HAP-1 (cell line): ENCODE results near the gene OBI1.
A peak's percentile ranks its signal among the peaks of the same experiment; 100 is the strongest.

Experiments
- DNase-seq, 2 experiments: peaks; one replicate each; pipeline ENCODE4 v3.0.0-alpha.2; 2016 to 2020; ENCODE audit warnings: low spot score in 2 of 2
- H3K27me3 ChIP-seq: fragments of 250-450 bp; sonication (Bioruptor Pico); 2 replicates; pipeline ENCODE4 v1.5.1; 2020; ENCODE audit warnings: low read depth, mild to moderate bottlenecking, moderate library complexity
- H3K36me3 ChIP-seq: fragments of 250-450 bp; sonication (Bioruptor Pico); replicated peaks from 2 replicates; pipeline ENCODE4 v1.5.1; 2020; ENCODE audit warnings: mild to moderate bottlenecking
- H3K4me1 ChIP-seq: fragments of 250-450 bp; sonication (Bioruptor Pico); 2 replicates; pipeline ENCODE4 v1.5.1; 2020; ENCODE audit warnings: mild to moderate bottlenecking
- H3K4me3 ChIP-seq: fragments of 250-450 bp; sonication (Bioruptor Pico); 2 replicates; pipeline ENCODE4 v1.5.1; 2020; ENCODE audit warnings: mild to moderate bottlenecking, moderate library complexity
- H3K9me3 ChIP-seq: fragments of 250-450 bp; sonication (Bioruptor Pico); 2 replicates; pipeline ENCODE4 v1.5.1; 2020; ENCODE audit warnings: mild to moderate bottlenecking, moderate library complexity
- in situ Hi-C: fragments of 300-500 bp; cut with MboI; formaldehyde crosslinking; loops from 3 replicates; pipeline ENCODE4 v1.14.3; 2020; ENCODE audit warnings: low sequenced_read_pairs, inconsistent platforms, mixed read lengths

Gene OBI1

GRCh38 chr13:78596736-78597601 is 62.0 kb downstream of the OBI1 start:
- Histone ChIP-seq H3K36me3 (no peaks in the 10 kb centered on the region), H3K9me3 (no peaks in the 10 kb centered on the region), H3K27me3 (peaks cover 61% of the 10 kb centered on the region), H3K4me1 (no peaks in the 10 kb centered on the region), H3K4me3 (no peak overlapping the region)
- in situ Hi-C loops: no loop called here
- DNase-seq: no peak

GRCh38 chr13:78596399-78596735 is 62.6 kb downstream of the OBI1 start:
- Histone ChIP-seq H3K9me3 (no peaks in the 10 kb centered on the region), H3K4me3 (no peak overlapping the region), H3K4me1 (no peaks in the 10 kb centered on the region), H3K27me3 (peaks cover 63% of the 10 kb centered on the region), H3K36me3 (no peaks in the 10 kb centered on the region)
- DNase-seq: no peak
- in situ Hi-C loops: no loop called here

DNA sequence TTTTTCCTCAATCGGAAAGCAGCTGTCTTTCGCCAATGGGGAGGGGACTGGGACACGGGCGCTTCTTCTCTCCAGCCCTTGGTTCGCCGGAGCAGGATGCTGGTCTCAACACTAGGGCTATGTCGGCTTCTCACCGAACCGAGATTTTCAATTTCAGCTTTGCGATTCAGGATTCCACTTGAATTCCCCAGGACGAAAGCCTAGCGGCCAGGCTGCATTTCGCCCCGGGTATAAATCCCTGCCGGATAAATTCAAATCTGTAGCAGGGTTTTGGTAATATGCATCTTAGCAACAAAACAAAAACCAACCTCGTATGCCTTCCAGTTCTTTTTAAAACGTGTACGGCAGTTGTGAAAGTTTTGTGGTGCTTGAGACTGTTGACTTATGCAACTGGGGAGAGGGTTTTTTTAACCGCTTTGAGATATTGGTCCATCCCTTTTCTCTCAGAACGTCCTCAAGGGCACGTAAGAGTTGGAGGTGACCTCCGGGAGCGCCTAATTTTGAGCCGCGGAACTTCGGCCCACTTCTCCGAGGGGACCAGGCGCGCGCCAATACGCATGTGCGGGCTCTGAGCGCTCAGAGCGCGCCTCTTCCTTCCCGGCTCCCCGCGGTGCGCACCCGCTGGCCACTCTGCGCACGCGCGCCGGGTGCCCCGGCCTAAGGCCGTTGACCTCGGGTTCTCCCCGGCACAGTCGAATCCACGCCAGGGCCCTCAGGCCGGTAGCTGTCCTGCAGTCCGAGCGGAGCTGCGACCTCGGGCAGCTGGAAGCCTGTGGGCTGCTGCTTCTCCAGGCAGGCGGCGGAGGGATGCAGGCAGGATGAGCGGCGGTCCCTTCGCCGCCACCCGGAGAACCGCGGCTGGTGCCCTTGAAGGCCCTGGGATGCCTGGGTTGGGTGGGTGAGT is 63.2 kb downstream of the OBI1 start:
- H3K4me1 ChIP-seq: no peaks in the 10 kb centered on the region
- H3K4me3 ChIP-seq: no peak overlapping the region
- no peaks in the 10 kb centered on the region for H3K9me3 ChIP-seq
- peaks cover 63% of the 10 kb centered on the region for H3K27me3 ChIP-seq
- DNase-seq: no peak
- no peaks in the 10 kb centered on the region for H3K36me3 ChIP-seq
- in situ Hi-C loops: no loop called here

- Histone ChIP-seq H3K27me3 (peaks cover 63% of the 10 kb centered on the region), H3K36me3 (no peaks in the 10 kb centered on the region), H3K4me1 (no peaks in the 10 kb centered on the region), H3K4me3 (no peak overlapping the region), H3K9me3 (no peaks in the 10 kb centered on the region)
- in situ Hi-C loops: no loop called here
- no peak for DNase-seq
These were observed 64.4 kb downstream of the OBI1 start for GRCh38 chr13:78594456-78594975.

DNA sequence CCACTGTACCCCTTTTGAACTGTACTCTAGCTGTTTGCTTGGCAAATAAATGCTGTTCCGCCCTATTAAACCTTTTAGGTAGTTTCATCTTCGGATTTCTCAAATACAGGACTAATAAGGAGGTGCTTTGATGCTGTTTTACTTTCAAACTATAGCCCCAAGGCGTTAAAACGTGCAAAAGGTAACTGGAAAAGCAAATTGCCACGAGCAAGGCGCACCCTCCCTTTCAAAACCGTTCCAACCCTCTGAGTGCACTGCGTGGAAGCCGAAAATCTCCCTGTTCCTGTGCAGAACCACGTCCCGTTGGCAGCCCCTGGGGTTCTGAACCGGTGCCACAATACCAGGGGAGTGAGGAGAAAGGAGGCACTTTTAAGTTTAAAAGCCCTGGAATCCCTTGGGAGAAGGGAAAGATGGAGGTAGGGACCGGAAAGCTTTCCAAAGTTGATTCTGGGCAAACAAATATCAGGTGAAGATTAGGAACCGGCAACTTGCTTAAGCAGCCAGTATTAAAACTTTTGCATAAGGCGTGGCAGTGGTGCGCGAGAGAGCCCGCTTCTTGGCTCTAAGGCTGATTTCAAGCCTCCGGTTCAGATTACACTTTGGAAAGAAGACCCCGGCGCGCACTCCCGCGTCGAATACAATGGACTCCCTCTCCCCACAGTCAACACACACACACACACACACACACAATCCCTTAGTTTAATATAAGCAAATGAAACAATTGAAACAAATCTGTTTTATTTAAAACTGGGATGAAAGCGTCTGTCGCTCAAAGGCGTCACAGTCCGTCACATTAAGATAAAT is 65.1 kb downstream of the OBI1 start:
- Histone ChIP-seq H3K9me3 (no peaks in the 10 kb centered on the region), H3K4me1 (no peaks in the 10 kb centered on the region), H3K27me3 (peaks cover 65% of the 10 kb centered on the region), H3K36me3 (no peaks in the 10 kb centered on the region), H3K4me3 (no peak overlapping the region)
- in situ Hi-C loops: no loop called here
- no peak for DNase-seq

DNA sequence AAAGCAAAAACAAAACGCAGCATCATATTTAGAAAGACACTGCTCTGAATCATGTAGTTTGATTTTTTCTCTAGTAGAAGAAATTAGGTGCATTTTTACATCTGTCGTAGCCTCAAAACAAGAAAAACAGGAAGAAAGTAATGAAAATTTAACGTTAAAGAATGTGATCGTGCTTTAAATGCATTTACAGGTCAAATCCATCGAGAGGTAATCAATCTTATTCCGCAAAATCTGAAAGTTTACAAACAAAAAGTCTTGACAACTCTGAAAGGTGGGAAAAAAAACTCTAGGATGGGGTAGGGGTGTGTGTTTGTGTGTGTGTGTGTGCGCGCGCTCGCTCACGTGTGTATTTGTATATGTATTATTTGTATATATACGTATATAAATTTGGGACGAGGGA is 65.8 kb downstream of the OBI1 start:
- Histone ChIP-seq H3K4me3 (no peak overlapping the region), H3K36me3 (no peaks in the 10 kb centered on the region), H3K27me3 (peaks cover 63% of the 10 kb centered on the region), H3K4me1 (no peaks in the 10 kb centered on the region), H3K9me3 (no peaks in the 10 kb centered on the region)
- DNase-seq: no peak
- in situ Hi-C loops: no loop called here

DNA sequence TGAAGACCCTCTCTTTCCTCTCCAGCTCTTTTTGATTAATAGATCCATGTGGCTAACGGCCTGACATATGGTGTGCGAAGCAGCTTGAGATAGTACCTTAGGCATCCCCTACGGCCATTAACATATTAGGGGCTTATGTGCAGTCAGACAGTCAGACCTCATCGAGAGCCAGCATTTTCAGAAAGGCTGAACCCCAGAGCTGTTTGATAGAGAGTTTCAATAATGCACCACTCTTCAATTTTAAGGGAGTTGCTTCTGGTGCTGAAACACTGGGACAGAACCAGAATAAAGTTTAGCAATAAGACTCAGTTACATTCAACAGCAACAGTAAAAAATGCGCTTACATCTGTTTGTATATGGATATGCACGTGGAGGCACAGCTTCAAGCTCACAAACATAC is 66.4 kb downstream of the OBI1 start:
- no peaks in the 10 kb centered on the region for H3K4me1 ChIP-seq
- H3K4me3 ChIP-seq: no peak overlapping the region
- no peaks in the 10 kb centered on the region for H3K9me3 ChIP-seq
- H3K27me3 ChIP-seq: peaks cover 61% of the 10 kb centered on the region
- in situ Hi-C loops: no loop called here
- no peaks in the 10 kb centered on the region for H3K36me3 ChIP-seq
- no peak for DNase-seq

DNA sequence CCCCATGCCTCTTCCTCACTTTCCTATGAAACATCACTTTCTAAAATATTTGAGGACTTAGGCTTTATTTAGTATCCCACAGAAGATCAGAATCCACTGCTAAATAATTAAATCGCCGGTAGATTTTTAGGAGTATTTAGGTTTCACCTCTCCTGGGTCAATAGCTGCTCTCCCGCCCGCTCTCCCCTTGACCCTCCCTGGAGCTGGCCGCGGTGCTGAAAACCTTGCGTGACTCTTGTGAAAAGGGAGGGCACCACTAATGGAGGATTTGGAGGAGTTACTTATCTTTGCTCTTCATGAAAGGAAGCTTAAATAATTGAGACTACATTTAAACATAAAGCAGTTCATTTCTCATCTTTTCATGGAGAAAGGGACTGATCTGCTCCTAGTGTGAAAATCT is 69.7 kb downstream of the OBI1 start:
- Histone ChIP-seq H3K36me3 (no peaks in the 10 kb centered on the region), H3K4me1 (no peaks in the 10 kb centered on the region), H3K9me3 (no peaks in the 10 kb centered on the region), H3K4me3 (no peak overlapping the region), H3K27me3 (peaks cover 27% of the 10 kb centered on the region)
- in situ Hi-C loops: no loop called here
- DNase-seq: peak; percentile 28 to 82

- Histone ChIP-seq H3K9me3 (no peaks in the 10 kb centered on the region), H3K36me3 (no peaks in the 10 kb centered on the region), H3K27me3 (peaks cover 14% of the 10 kb centered on the region), H3K4me1 (no peaks in the 10 kb centered on the region), H3K4me3 (no peak overlapping the region)
- in situ Hi-C loops: no loop called here
- DNase-seq: no peak
These were observed 71.6 kb downstream of the OBI1 start for GRCh38 chr13:78587395-78587794.

GRCh38 chr13:78586706-78587105 is 72.2 kb downstream of the OBI1 start:
- no peak overlapping the region for H3K4me3 ChIP-seq
- no peaks in the 10 kb centered on the region for H3K9me3 ChIP-seq
- H3K4me1 ChIP-seq: no peaks in the 10 kb centered on the region
- peaks cover 14% of the 10 kb centered on the region for H3K27me3 ChIP-seq
- no peaks in the 10 kb centered on the region for H3K36me3 ChIP-seq
- peak in 1 of 2 experiments; percentile 40 for DNase-seq
- in situ Hi-C loops: no loop called here

GRCh38 chr13:78576261-78576660 is 82.7 kb downstream of the OBI1 start:
- Histone ChIP-seq H3K36me3 (no peaks in the 10 kb centered on the region), H3K27me3 (no peaks in the 10 kb centered on the region), H3K4me1 (no peaks in the 10 kb centered on the region), H3K4me3 (no peak overlapping the region), H3K9me3 (no peaks in the 10 kb centered on the region)
- DNase-seq: no peak
- in situ Hi-C loops: no loop called here

GRCh38 chr13:78572459-78572858 is 86.5 kb downstream of the OBI1 start:
- H3K27me3 ChIP-seq: no peaks in the 10 kb centered on the region
- in situ Hi-C loops: no loop called here
- H3K4me3 ChIP-seq: no peak overlapping the region
- H3K9me3 ChIP-seq: no peaks in the 10 kb centered on the region
- no peaks in the 10 kb centered on the region for H3K4me1 ChIP-seq
- H3K36me3 ChIP-seq: no peaks in the 10 kb centered on the region
- no peak for DNase-seq

DNA sequence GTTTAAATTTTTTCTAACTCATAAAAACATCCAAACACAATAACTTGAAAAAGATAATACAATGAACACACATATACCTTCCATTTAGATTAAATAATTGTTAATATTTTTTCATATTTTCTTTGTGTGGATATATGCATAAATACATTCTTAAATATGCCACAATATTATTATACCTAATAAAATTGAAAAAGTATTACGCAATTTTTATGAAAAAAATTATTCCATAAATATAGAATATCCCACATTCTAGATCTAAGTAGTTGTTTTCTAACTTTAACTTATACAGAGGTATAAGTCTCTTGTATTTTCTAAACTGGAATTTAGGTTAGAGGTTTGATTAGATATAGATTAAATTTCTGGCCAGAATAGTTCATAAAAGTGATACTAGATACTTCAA is 89.9 kb downstream of the OBI1 start:
- Histone ChIP-seq H3K27me3 (no peaks in the 10 kb centered on the region), H3K4me3 (no peak overlapping the region), H3K36me3 (no peaks in the 10 kb centered on the region), H3K4me1 (no peaks in the 10 kb centered on the region), H3K9me3 (no peaks in the 10 kb centered on the region)
- DNase-seq: no peak
- in situ Hi-C loops: no loop called here
